GM21367 (cell line): ENCODE data around the gene RORB.
A peak's percentile ranks its signal among the peaks of the same experiment; 100 is the strongest.

Experiments used
- ATAC-seq: cut with Tn5 transposase; IDR thresholded peaks from one replicate; pipeline ENCODE4 v1.9.1; 2021; ENCODE audit not compliant: unreplicated experiment

RORB gene

GRCh38 chr9:74697535-74697934 lies 200.4 kb downstream of the RORB start:
- ATAC-seq: peak; percentile 57

- ATAC-seq: no peak
Measured at GRCh38 chr9:74711341-74711740, 214.2 kb downstream of the RORB start.

GRCh38 chr9:74718709-74719108 lies 221.6 kb downstream of the RORB start:
- ATAC-seq: no peak

GRCh38 chr9:74719306-74719705 lies 222.2 kb downstream of the RORB start:
- ATAC-seq: no peak

- no peak for ATAC-seq
Measured at GRCh38 chr9:74721696-74722660, 224.8 kb downstream of the RORB start.

GRCh38 chr9:74724317-74724716 lies 227.2 kb downstream of the RORB start:
- no peak for ATAC-seq

GRCh38 chr9:74726581-74726980 lies 229.4 kb downstream of the RORB start:
- ATAC-seq: no peak

GRCh38 chr9:74728176-74728575 lies 231.0 kb downstream of the RORB start:
- no peak for ATAC-seq

GRCh38 chr9:74729136-74729695 lies 232.1 kb downstream of the RORB start:
- ATAC-seq: no peak

- ATAC-seq: peak; percentile 71
Measured at GRCh38 chr9:74735761-74736160, 238.6 kb downstream of the RORB start.

GRCh38 chr9:74736646-74737045 lies 239.5 kb downstream of the RORB start:
- no peak for ATAC-seq

GRCh38 chr9:74742191-74742790 lies 245.2 kb downstream of the RORB start:
- no peak for ATAC-seq
